ENCODE measurements around the gene FAM181A. TPM values are rescaled to one million over a fixed set of nuclear protein-coding genes. Genes with fewer than 3 reads are reported as not detected.

FAM181A gene
- total and polyA plus RNA-seq, 8 donors: not detected

DNA sequence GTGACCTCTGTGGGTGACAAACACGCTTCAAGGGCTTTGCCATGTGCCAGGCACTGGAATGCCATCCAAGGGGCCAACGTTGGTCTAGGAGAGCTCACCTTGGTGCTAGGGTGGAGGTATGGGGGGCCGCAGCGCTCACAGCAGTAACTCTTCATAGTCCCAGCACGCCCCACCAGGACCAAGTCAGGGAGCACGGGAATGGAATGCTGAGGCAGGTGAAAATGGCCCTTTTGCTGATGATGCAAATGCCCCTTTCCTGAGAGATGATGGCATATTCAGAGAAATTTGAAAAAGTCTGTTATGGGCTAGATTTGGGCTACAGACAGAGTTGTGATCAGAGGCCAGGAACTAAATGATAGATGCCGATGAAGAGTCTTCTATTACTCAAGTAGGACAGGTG, 10.0 kb upstream of the FAM181A start:
- intact Hi-C loops (cut with DNase I; ENCODE audit: low total_unique reads): no loop called here
- DNase-seq: no peak
- Histone ChIP-seq H3K4me1 (peaks cover 0 to 13% (median 8%) of the 10 kb centered on the region in 4 donors), H3K9me3 (peaks cover 0 to 14% (median 3%) of the 10 kb centered on the region in 4 donors), H3K36me3 (no peaks in the 10 kb centered on the region), H3K27ac (peak overlapping the region; percentile 51 to 86 (median 74)), H3K4me3 (no peak overlapping the region), H3K27me3 (no peaks in the 10 kb centered on the region)
- no peak for TF ChIP-seq POLR2A (IDR thresholded peaks at IDR 0.05)
- TF ChIP-seq EP300 (IDR thresholded peaks at IDR 0.05): no peak
- TF ChIP-seq POLR2AphosphoS5 (IDR thresholded peaks at IDR 0.05): no peak
- TF ChIP-seq, protein P1, sequence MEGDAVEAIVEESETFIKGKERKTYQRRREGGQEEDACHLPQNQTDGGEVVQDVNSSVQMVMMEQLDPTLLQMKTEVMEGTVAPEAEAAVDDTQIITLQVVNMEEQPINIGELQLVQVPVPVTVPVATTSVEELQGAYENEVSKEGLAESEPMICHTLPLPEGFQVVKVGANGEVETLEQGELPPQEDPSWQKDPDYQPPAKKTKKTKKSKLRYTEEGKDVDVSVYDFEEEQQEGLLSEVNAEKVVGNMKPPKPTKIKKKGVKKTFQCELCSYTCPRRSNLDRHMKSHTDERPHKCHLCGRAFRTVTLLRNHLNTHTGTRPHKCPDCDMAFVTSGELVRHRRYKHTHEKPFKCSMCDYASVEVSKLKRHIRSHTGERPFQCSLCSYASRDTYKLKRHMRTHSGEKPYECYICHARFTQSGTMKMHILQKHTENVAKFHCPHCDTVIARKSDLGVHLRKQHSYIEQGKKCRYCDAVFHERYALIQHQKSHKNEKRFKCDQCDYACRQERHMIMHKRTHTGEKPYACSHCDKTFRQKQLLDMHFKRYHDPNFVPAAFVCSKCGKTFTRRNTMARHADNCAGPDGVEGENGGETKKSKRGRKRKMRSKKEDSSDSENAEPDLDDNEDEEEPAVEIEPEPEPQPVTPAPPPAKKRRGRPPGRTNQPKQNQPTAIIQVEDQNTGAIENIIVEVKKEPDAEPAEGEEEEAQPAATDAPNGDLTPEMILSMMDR (IDR thresholded peaks at IDR 0.05): no peak
- 75 to 83% (median 78%) methylated on average over 7 of the region's 7 CpGs for WGBS, 5 donors

DNA sequence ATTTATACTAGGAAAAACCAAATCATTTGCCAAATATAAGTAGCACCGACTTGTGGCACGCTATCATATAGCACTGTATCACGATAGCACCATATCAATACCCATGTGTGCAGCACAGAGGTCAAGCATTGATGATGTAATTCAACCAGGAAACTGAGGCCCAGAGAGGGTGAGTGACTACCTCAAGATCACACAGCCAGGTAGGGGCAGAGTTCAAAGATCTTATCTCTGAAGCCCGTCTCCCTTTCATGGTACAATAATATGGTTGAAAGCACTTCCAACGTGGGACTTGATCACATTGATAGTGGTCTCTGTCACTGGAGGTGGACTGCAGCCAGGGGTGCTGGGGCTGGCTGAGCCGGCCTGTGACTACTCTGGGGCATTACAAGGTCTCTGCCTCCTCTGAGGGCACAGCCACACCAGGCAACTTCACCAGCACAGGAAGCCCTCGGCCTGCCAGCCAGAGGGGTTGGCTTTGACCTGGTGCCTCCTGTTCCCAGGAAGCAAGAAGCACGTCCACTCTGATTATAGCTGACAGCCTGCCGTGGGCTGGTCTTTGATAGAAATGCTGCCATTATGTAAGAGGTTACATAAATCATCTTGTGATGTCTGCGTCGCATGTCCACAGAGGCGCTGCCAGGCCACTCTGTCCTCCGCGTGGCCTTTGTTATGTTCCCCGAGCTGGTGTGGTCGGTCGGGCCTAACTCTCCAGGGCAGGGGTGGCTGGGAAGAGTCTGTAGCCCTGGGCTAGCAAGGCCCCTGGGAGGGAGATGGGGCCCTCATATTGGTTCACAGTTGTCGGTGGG, 5.9 kb upstream of the FAM181A start:
- peaks cover 0 to 12% (median 2%) of the 10 kb centered on the region in 4 donors for H3K4me1 ChIP-seq

DNA sequence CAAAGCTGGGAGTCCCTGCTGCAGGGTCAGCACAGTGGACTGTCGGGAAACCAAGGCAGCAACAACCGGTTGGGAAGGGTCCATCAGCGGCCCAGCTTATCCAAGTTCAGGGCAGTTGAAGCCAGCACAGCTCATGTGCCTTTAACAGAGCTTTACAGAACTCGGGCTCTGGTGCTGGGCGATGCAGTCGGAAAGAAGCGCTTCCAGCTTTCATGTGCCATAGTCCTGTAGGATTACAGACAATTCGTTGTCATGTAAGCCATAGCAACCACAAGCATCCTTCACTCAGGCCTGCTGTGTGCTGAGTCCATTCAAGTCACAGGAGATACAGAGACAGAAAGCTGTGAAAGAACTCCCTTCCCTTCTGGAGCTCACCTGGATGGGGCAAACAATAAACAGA, 3.5 kb upstream of the FAM181A start:
- no peaks in the 10 kb centered on the region for H3K27me3 ChIP-seq
- no peak for DNase-seq
- H3K27ac ChIP-seq: no peak overlapping the region
- H3K4me1 ChIP-seq: peaks cover 0 to 13% (median 1%) of the 10 kb centered on the region in 4 donors
- H3K4me3 ChIP-seq: no peak overlapping the region
- H3K36me3 ChIP-seq: no peaks in the 10 kb centered on the region
- intact Hi-C loops (cut with DNase I; ENCODE audit: low total_unique reads): no loop called here
- H3K9me3 ChIP-seq: peaks cover 0 to 8% (median 0%) of the 10 kb centered on the region in 4 donors
- WGBS, 5 donors: 81 to 94% (median 89%) methylated on average over 8 of the region's 8 CpGs
- TF ChIP-seq POLR2AphosphoS5 (IDR thresholded peaks at IDR 0.05) (no peak), EP300 (IDR thresholded peaks at IDR 0.05) (no peak)
- TF ChIP-seq, protein P1 (IDR thresholded peaks at IDR 0.05): no peak

More for the DNA sequence above, 5.9 kb upstream of the FAM181A start:
- no peaks in the 10 kb centered on the region for H3K36me3 ChIP-seq
- no peak for DNase-seq
- intact Hi-C loops (cut with DNase I; ENCODE audit: low total_unique reads): no loop called here
- no peak overlapping the region for H3K27ac ChIP-seq
- peaks cover 0 to 8% (median 0%) of the 10 kb centered on the region in 4 donors for H3K9me3 ChIP-seq
- no peak overlapping the region for H3K4me3 ChIP-seq
- H3K27me3 ChIP-seq: no peaks in the 10 kb centered on the region
- 66 to 83% (median 75%) methylated on average over 18 of the region's 18 CpGs for WGBS, 5 donors
- TF ChIP-seq POLR2A (IDR thresholded peaks at IDR 0.05) (no peak), POLR2AphosphoS5 (IDR thresholded peaks at IDR 0.05) (no peak), EP300 (IDR thresholded peaks at IDR 0.05) (no peak)
- TF ChIP-seq, protein P1 (IDR thresholded peaks at IDR 0.05): no peak

DNA sequence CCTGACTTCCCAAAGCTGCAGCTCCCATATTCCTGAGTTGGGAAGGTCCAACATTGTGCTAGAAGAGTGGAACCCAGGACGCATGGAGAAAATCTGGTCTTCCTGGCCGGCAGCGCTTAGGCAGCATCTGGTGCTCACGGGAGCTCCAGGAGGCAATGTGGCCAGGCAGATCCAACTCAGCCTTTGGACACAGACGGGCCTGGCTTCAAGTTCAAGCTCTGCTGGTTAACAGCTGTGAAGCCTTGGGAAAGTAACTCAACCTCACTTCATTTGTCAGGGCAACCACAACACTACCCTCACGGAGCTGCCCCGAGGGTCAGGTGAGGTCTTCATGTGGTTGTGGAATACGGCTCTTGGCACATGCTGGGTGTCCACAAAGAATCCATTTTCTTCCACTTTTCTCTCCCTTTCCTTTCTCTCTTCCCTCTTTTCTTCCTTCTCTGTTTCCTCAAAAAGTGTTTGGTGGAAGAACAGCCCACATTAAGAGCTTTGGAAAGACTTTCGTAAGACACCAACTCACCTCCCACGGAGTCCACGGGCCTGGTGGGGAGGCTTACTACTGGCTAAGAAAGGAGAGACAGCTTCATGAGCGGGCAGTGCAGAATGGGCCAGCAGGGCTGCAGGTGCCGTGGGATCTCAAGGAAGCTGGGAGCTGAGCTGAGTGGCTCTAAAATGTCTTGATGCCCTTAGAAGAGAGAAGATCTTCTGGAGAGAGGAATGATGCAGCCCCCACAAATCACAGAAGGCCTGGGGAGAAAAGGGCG, 2.4 kb upstream of the FAM181A start:
- Histone ChIP-seq H3K27me3 (no peaks in the 10 kb centered on the region), H3K27ac (no peak overlapping the region), H3K4me3 (no peak overlapping the region), H3K36me3 (no peaks in the 10 kb centered on the region), H3K9me3 (peaks cover 0 to 3% (median 0%) of the 10 kb centered on the region in 4 donors), H3K4me1 (peaks cover 0 to 25% (median 10%) of the 10 kb centered on the region in 4 donors)
- TF ChIP-seq EP300 (IDR thresholded peaks at IDR 0.05) (no peak), POLR2AphosphoS5 (IDR thresholded peaks at IDR 0.05) (no peak), POLR2A (IDR thresholded peaks at IDR 0.05) (no peak)
- TF ChIP-seq, protein P1 (IDR thresholded peaks at IDR 0.05): no peak
- 88 to 96% (median 93%) methylated on average over 9 to 14 of the region's 14 CpGs for WGBS, 5 donors
- DNase-seq: no peak
- intact Hi-C loops (cut with DNase I; ENCODE audit: low total_unique reads): no loop called here

All from stomach (tissue), 9 donors.